GM19328 (cell line): ENCODE data around the gene FBXL17.

Experiments used
- ATAC-seq: cut with Tn5 transposase; IDR thresholded peaks from one replicate; pipeline ENCODE4 v1.9.1; 2021; ENCODE audit warnings: mild to moderate bottlenecking, moderate library complexity; ENCODE audit not compliant: unreplicated experiment

FBXL17 gene

GRCh38 chr5:108102463-108102862 is 279.4 kb downstream of the FBXL17 start:
- no peak for ATAC-seq

- ATAC-seq, result no peak
Measured at GRCh38 chr5:108101821-108102220, 280.1 kb downstream of the FBXL17 start.

GRCh38 chr5:108101130-108101529 is 280.8 kb downstream of the FBXL17 start:
- ATAC-seq, result no peak

GRCh38 chr5:108094800-108095199 is 287.1 kb downstream of the FBXL17 start:
- no peak for ATAC-seq

- no peak for ATAC-seq
Measured at GRCh38 chr5:108093186-108093585, 288.7 kb downstream of the FBXL17 start.

- no peak for ATAC-seq
Measured at GRCh38 chr5:108090946-108091345, 291.0 kb downstream of the FBXL17 start.

GRCh38 chr5:108084105-108084504 is 297.8 kb downstream of the FBXL17 start:
- no peak for ATAC-seq

GRCh38 chr5:108083232-108083631 is 298.7 kb downstream of the FBXL17 start:
- ATAC-seq, result no peak

GRCh38 chr5:108081707-108082106 is 300.2 kb downstream of the FBXL17 start:
- no peak for ATAC-seq

- ATAC-seq, result no peak
Measured at GRCh38 chr5:108079753-108080152, 302.1 kb downstream of the FBXL17 start.

GRCh38 chr5:108078882-108079281 is 303.0 kb downstream of the FBXL17 start:
- no peak for ATAC-seq

GRCh38 chr5:108078345-108078744 is 303.6 kb downstream of the FBXL17 start:
- ATAC-seq, result no peak

GRCh38 chr5:108074626-108075025 is 307.3 kb downstream of the FBXL17 start:
- no peak for ATAC-seq

GRCh38 chr5:108064302-108064701 is 317.6 kb downstream of the FBXL17 start:
- ATAC-seq, result no peak

- no peak for ATAC-seq
Measured at GRCh38 chr5:108061941-108062340, 320.0 kb downstream of the FBXL17 start.

GRCh38 chr5:108060340-108060739 is 321.6 kb downstream of the FBXL17 start:
- ATAC-seq, result no peak

- no peak for ATAC-seq
Measured at GRCh38 chr5:108059334-108059733, 322.6 kb downstream of the FBXL17 start.

- no peak for ATAC-seq
Measured at GRCh38 chr5:108054349-108054748, 327.5 kb downstream of the FBXL17 start.

GRCh38 chr5:108046955-108047670 is 334.8 kb downstream of the FBXL17 start:
- no peak for ATAC-seq

GRCh38 chr5:108036482-108036881 is 345.4 kb downstream of the FBXL17 start:
- no peak for ATAC-seq

GRCh38 chr5:108028883-108029282 is 353.0 kb downstream of the FBXL17 start:
- ATAC-seq, result no peak

GRCh38 chr5:108028412-108028811 is 353.5 kb downstream of the FBXL17 start:
- ATAC-seq, result no peak

GRCh38 chr5:108025957-108026356 is 355.9 kb downstream of the FBXL17 start:
- no peak for ATAC-seq
